ENCODE data around the gene MED19.

GRCh38 chr11:57744357-57744756 lies 32.3 kb upstream of the MED19 start:
- TF ChIP-seq, protein P1, sequence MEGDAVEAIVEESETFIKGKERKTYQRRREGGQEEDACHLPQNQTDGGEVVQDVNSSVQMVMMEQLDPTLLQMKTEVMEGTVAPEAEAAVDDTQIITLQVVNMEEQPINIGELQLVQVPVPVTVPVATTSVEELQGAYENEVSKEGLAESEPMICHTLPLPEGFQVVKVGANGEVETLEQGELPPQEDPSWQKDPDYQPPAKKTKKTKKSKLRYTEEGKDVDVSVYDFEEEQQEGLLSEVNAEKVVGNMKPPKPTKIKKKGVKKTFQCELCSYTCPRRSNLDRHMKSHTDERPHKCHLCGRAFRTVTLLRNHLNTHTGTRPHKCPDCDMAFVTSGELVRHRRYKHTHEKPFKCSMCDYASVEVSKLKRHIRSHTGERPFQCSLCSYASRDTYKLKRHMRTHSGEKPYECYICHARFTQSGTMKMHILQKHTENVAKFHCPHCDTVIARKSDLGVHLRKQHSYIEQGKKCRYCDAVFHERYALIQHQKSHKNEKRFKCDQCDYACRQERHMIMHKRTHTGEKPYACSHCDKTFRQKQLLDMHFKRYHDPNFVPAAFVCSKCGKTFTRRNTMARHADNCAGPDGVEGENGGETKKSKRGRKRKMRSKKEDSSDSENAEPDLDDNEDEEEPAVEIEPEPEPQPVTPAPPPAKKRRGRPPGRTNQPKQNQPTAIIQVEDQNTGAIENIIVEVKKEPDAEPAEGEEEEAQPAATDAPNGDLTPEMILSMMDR (IDR thresholded peaks at IDR 0.05): no peak
- TF ChIP-seq POLR2A (IDR thresholded peaks at IDR 0.05): no peak
- no peak for TF ChIP-seq POLR2AphosphoS5 (IDR thresholded peaks at IDR 0.05)
